GM18951 (cell line): Measurements from ENCODE around the gene OFD1.

Source experiments
- POLR2A ChIP-seq: IDR thresholded peaks from 4 replicates; pipeline ENCODE4 v1.6.1; 2011; ENCODE audit warnings: mild to moderate bottlenecking; ENCODE audit not compliant: insufficient read length, insufficient read depth; ENCODE audit errors: extremely low read depth
- in situ Hi-C: fragments of 300-500 bp; cut with MboI; formaldehyde crosslinking; loops from one replicate; pipeline ENCODE4 v1.12.0; 2022; ENCODE audit warnings: low sequenced_read_pairs, mixed read lengths, inconsistent platforms; ENCODE audit not compliant: unreplicated experiment

OFD1 gene

DNA sequence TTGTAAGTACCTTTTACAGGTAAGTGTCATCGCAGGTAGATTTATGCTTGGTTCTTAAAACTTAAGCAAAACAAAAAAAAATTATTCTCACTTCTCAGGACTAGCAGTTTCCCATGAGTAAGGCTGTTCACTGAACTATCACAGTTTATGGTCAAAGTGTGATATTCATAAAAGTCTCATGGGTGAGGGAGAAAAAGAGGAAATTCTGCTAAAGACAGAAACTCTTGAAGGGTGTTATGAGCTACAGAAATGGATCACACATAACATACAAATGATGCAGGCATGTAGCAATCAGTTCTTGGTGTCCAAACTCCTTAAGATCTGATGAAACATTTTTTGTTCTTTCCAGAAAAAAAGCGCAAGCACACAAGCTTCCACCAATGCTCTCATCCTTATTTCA is 37.1 kb upstream of the OFD1 start:
- TF ChIP-seq POLR2A, result no peak
- in situ Hi-C loops, result loop anchor here (5.0 kb wide), 1 partner anchor 35 kb away; no protein-coding TSS in a partner anchor

DNA sequence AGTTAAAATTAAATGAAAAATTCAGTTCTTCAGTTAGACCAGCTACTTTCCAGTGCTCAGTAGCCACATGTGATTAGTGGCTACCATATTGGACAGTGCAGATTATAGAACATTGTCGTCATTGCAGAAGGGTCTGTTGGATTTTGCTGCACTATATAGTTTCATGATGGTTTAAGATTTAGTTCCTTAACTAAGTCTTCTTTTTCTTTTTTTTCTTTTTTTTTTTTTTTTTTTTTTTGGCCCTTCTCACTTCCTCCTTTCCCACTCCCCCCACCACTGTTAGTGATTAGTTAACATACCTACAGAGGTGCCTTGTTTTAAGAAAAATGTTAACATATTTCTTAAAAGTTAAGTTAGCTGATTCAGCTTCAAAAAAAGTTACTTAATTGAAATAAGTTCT is 36.6 kb upstream of the OFD1 start:
- in situ Hi-C loops, result loop anchor here (5.0 kb wide), 1 partner anchor 36 kb away; no protein-coding TSS in a partner anchor
- TF ChIP-seq POLR2A, result no peak

DNA sequence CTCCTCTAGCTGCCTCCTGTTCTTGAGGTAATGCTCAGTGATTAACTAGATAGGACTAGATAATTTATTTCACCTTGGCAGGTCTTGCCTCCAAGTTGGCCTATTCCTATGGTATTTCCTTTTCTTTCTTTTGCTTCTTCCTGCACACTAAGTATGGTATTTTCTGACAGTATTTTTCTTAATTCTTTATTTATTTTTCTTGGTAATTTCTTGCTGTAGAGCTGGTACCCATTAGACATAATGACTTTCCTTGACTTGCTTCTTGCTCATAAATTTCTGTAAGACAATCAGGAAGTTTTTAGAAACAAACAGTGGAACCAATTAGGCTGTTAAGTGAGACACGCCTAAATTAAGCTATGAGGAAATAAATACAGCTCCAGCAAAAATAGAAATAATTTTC is 36.1 kb upstream of the OFD1 start:
- in situ Hi-C loops, result loop anchor here (5.0 kb wide), 1 partner anchor 36 kb away; no protein-coding TSS in a partner anchor
- TF ChIP-seq POLR2A, result no peak

DNA sequence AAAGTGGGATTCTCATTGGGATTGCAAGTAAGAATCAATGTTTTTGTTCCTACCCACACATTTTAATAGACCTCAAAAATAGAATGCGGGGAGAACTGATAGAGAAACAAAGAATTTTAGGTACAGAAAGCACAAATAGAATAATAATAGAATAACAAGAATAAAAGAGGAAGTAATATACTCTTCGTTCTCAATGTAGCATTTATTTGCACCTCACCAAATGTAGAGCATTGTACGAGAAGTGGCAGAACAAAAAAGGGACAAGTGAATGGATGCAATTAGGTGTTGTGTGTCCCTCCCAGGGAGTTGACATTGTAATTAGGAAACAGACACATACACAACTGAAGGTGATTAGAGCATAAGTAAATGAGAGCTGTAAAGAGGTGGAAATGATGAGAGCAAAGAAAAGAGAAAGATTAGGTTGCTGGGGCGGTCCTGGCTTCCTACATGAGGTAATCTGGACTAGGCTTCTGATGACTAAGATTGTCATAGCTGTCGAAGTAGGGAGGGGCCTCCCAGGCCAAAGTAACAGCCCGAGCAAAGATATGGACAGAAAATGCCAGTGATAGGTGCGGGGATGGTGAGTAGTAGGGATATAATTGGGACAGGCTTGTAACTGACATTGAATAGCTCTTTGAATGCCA is 35.2 kb upstream of the OFD1 start:
- in situ Hi-C loops, result loop anchor here (5.0 kb wide), 1 partner anchor 37 kb away; no protein-coding TSS in a partner anchor
- TF ChIP-seq POLR2A, result no peak

DNA sequence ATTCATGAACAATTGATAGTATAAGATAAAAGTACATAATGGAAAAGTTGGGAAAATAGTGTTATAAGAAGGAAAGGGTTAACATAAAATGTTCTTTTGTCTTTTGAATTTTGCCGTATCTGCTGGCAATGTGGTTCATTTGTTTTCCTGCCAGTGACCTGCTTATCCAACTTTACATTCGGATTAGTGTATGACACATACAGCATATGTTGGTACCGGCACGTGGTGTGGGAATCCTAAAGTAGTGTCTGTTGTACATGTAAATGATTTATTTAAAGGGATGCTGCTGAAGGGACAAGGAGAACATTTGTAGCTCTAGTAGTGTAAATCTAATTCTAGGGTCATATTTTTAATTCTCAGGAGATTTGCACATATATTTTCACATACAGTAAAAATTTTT is 34.2 kb upstream of the OFD1 start:
- TF ChIP-seq POLR2A, result no peak
- in situ Hi-C loops, result no loop called here

DNA sequence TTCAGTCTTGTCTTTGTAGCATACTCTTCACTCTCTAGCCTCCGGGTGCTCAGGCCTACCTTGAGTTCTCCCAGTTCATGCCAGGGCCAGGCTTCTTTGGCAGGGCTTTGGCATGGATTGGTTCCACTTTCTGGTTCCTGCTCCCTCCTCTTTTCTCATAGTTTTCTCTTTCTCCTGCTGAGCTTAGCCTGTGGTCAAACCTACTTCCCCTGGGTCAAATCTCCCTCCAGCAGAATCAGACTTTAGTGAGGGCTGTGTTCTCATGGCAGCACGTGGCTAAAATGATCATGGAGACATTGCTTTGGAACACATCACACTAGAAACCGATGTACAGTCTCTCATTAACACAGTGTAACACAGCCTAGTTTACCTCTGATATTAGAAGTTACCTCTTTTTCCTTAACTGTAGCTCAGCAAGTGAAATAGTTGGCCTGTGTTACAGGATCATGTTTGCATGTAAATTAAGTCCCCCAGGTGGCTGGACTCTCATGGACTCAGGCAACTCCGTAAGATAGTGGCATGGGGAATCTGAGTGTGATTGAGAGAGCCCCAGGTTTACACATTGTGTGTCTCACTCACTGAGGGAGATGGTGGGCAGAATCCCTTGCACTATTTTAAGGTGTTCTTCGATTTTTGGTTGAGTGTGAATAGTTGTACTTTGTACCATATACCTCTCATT is 32.3 kb upstream of the OFD1 start:
- in situ Hi-C loops, result no loop called here
- TF ChIP-seq POLR2A, result no peak

DNA sequence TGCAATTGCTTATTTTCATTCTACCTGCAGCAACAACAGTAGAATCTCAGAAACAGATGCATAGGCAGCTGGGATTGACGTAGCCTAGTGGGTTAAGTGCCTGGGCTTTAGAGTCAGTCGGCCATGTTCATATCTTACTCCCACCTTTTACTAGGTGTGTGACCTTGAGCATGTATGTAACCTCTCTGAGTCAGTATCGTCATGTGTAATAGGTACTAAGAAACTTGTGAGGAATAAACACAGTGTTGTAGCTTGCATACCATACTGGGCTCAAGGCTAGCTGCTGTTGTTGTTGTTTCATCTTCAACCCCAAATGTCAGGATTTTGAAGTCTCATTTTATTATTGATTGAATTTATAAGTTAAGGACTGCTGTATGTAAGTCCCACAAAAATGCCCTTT is 31.4 kb upstream of the OFD1 start:
- TF ChIP-seq POLR2A, result no peak
- in situ Hi-C loops, result no loop called here

DNA sequence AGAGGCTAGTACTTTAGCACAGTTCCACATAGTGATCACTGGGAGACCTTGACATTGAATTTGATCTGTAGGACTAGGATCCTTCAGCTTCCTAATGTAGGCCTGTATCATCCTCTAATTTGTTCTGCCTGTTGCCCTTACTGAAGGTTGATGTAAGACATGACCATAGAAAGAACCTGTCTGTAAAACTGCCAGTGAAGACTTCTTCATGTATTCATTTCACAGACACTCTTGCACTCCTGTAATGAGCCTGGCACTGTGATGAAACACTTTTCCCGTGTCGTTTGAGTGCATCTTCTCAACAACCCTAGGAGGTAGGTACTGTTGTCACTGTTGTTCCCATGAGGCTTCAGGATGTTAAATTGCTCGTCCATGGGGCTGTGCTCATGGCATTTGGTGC is 31.0 kb upstream of the OFD1 start:
- in situ Hi-C loops, result no loop called here
- TF ChIP-seq POLR2A, result no peak

DNA sequence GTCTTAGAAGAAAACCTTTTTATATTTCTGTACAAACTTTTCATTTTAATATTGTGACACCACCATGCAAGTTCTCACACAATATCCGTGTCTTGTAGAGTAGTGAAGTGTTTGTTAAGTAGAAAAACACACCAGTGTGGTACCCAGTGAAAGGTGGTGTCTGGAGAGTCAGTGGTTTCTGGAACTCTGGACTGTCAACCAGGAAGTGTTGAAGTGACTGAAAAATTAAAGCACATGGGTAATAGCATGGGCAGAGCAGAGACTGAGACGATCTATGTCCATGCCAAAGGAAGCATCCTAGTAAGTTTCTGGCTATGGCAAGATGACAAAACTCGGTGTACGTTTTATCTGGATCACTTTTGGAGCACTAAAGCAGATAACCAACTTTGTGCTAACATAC is 23.4 kb upstream of the OFD1 start:
- TF ChIP-seq POLR2A, result no peak
- in situ Hi-C loops, result no loop called here

DNA sequence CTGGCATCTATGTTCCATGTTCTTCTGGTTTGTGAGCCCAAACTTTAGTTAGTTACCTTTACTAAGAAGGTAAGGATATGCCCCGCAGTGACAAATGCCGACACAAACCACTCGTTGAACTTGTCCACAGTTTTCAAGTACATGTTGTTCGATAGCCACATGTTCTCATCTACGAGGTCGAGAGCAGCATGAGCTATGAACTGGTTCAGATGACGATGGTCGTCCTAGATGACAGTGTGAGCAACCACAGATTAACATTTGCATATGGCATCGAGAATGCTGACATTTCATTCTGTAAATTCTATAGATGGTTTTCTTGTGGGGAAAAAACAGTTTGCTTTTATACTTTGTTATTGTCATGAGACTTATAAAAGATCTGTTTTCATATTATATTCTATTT is 18.1 kb upstream of the OFD1 start:
- in situ Hi-C loops, result no loop called here
- TF ChIP-seq POLR2A, result no peak

DNA sequence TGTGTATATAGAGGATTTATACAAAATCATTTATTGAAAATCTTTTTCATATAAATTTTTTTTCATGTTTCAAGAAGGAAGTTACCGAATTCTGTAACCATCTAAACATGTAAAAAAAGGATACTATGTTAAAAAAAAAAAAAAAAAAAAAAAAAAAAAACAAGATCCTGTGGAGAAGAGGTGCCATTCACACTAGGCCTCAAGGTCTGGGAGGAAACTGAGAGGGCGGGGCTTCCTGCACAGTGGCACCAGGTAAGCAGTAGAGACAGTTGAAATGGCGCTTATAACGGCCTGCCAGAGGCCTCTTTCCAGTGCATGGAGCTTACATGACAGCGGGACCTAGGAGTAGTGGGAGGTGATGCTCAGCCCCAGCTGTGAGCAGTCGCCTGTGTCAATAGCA is 17.6 kb upstream of the OFD1 start:
- in situ Hi-C loops, result no loop called here
- no peak for TF ChIP-seq POLR2A

DNA sequence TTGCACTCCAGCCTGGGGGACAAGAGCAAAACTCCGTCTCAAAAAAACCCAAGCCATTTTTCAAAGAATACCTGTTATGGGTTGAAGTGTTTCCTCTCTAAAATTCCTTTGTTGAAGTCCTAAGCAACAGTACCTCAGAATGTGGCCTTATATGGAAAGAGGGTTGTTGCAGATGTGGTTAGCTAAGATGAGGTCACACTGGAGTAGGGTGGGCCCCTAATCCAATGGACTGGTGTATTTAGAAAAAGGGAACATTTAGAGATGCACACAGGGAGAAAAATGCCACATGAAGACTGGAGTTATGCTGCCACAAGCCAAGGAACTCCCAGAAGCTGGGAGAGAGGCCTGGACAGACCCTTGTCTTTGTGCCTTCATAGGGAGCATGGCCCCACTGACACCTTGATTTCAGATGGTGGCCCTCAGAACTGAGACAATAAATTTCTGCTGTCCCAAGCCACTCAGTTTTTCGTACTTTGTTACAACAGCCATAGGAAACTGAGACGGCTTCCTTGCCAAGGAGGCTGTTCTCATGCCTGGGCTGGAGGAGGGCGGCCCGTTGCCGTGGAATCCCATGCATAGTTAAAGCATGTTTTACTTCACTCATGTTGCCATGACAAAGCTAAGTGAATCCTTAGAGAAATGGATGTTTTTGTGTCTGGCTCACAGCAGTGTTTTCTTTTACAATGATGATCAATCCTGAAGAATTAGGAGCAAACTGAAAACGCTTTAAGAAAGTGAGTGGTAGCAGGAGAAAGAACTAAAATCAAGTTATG is 16.7 kb upstream of the OFD1 start:
- no peak for TF ChIP-seq POLR2A
- in situ Hi-C loops, result no loop called here

DNA sequence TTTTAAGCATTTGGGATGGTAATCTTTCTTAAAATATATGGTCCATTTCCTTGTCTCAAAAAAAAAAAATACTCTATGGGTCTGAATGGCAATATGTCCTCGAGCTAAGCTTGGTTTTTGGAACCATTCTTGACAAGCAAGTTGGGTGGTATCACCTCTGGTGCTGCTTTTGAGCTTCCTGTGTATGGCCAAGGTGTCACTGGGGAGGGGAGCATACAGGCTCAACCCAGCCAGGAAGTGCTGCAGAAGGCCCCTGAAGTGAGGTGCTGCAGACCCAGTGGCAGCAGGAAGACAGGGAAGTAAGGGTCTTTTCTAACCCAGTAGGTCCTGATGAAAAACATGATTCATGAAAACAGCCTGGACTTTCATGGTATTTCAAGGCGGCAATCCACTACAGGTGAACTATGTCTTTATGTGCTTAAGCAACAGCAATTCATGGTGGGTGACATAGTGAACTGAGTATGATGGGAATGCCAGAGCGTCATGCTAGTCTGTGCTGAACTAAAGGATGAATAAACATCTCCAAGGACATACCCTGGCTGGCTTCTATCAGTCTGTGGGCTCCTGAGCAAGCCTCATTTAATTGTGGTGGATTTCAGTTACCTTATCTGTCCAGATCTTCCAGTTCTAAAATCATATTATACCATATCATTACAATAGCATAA is 15.2 kb upstream of the OFD1 start:
- in situ Hi-C loops, result no loop called here
- TF ChIP-seq POLR2A, result no peak
